ENCODE measurements around the gene ST3GAL6. TPM values are rescaled to one million over a fixed set of nuclear protein-coding genes. Genes with fewer than 3 reads are reported as not detected.

Gene ST3GAL6
- total RNA-seq, 6 experiments from 2014 or later: 17.8 to 69.6 (median 31.5) TPM

- peak in 2 of 3 donors; percentile 54 to 61 for DNase-seq
Measured at GRCh38 chr3:98733053-98733811, 29.9 kb upstream of the ST3GAL6 start.

GRCh38 chr3:98733812-98734281, 29.3 kb upstream of the ST3GAL6 start:
- 2% methylated on average over 14 of the region's 15 CpGs for WGBS (ENCODE audit: insufficient coverage, low coverage, low lambda C conversion rate, missing lambda C conversion rate)
- Histone ChIP-seq H3K27ac (peak overlapping the region; percentile 74 to 90 (median 89)), H3K9me3 (no peaks in the 10 kb centered on the region), H3K4me1 (peaks cover 0 to 21% (median 3%) of the 10 kb centered on the region in 4 donors), H3K36me3 (no peaks in the 10 kb centered on the region), H3K27me3 (no peaks in the 10 kb centered on the region), H3K4me3 (peak overlapping the region; percentile 78 to 97 (median 96))
- DNase-seq: peak; percentile 38 to 66 (median 65)
- intact Hi-C loops (cut with DNase I): loop anchor here in 1 of 2 donors (10.0 kb wide), 1 partner anchor 51 kb away; no protein-coding TSS in a partner anchor
- ATAC-seq: peak; percentile 22 to 66 (median 40)
- TF ChIP-seq CTCF (IDR thresholded peaks at IDR 0.05) (no peak), POLR2A (IDR thresholded peaks at IDR 0.05) (no peak)

More at GRCh38 chr3:98733053-98733811, 29.9 kb upstream of the ST3GAL6 start:
- H3K36me3 ChIP-seq: no peaks in the 10 kb centered on the region
- H3K27ac ChIP-seq: peak overlapping the region; percentile 74 to 90 (median 89)
- H3K4me3 ChIP-seq: peak overlapping the region; percentile 78 to 97 (median 96)
- TF ChIP-seq CTCF (IDR thresholded peaks at IDR 0.05) (no peak), POLR2A (IDR thresholded peaks at IDR 0.05) (no peak)
- H3K4me1 ChIP-seq: peaks cover 0 to 21% (median 3%) of the 10 kb centered on the region in 4 donors
- ATAC-seq: peak; percentile 33 to 63 (median 50)
- intact Hi-C loops (cut with DNase I): loop anchor here in 1 of 2 donors (10.0 kb wide), 1 partner anchor 52 kb away; no protein-coding TSS in a partner anchor
- no peaks in the 10 kb centered on the region for H3K27me3 ChIP-seq
- no peaks in the 10 kb centered on the region for H3K9me3 ChIP-seq
- 0% methylated on average over 23 of the region's 44 CpGs for WGBS (ENCODE audit: insufficient coverage, low coverage, low lambda C conversion rate, missing lambda C conversion rate)

- intact Hi-C loops (cut with DNase I): loop anchor here in 1 of 2 donors (10.0 kb wide), 1 partner anchor 50 kb away; no protein-coding TSS in a partner anchor
- Histone ChIP-seq H3K9me3 (no peaks in the 10 kb centered on the region), H3K4me1 (peaks cover 0 to 23% (median 3%) of the 10 kb centered on the region in 4 donors), H3K36me3 (no peaks in the 10 kb centered on the region), H3K27ac (peak overlapping the region in 1 of 3 donors; percentile 89), H3K27me3 (no peaks in the 10 kb centered on the region), H3K4me3 (peak overlapping the region; percentile 78 to 97 (median 96))
- WGBS (ENCODE audit: insufficient coverage, low coverage, low lambda C conversion rate, missing lambda C conversion rate): 22% methylated on average over 4 of the region's 4 CpGs
- no peak for DNase-seq
- no peak for ATAC-seq
- TF ChIP-seq POLR2A (IDR thresholded peaks at IDR 0.05) (no peak), CTCF (IDR thresholded peaks at IDR 0.05) (no peak)
Measured at GRCh38 chr3:98734306-98734705, 28.8 kb upstream of the ST3GAL6 start.

- WGBS (ENCODE audit: insufficient coverage, low coverage, low lambda C conversion rate, missing lambda C conversion rate): 89% methylated on average over 4 of the region's 4 CpGs
Measured at GRCh38 chr3:98734735-98735134, 28.4 kb upstream of the ST3GAL6 start.

More at GRCh38 chr3:98734735-98735134, 28.4 kb upstream of the ST3GAL6 start:
- no peak for TF ChIP-seq CTCF (IDR thresholded peaks at IDR 0.05)
- TF ChIP-seq POLR2A (IDR thresholded peaks at IDR 0.05): no peak
- Histone ChIP-seq H3K4me3 (peak overlapping the region in 1 of 3 donors; percentile 96), H3K4me1 (peaks cover 0 to 25% (median 3%) of the 10 kb centered on the region in 4 donors), H3K27ac (no peak overlapping the region), H3K36me3 (no peaks in the 10 kb centered on the region), H3K27me3 (no peaks in the 10 kb centered on the region), H3K9me3 (no peaks in the 10 kb centered on the region)
- ATAC-seq (no peak), DNase-seq (no peak)
- intact Hi-C loops (cut with DNase I): loop anchor here in 1 of 2 donors (10.0 kb wide), 1 partner anchor 50 kb away; no protein-coding TSS in a partner anchor
